GM10266 (cell line): ENCODE measurements around the gene WDR5.

Experiments used
- DNase-seq: peaks from one replicate; pipeline ENCODE4 v3.0.0; 2012; ENCODE audit errors: extremely low spot score
- TF ChIP-seq, protein P1 (sequence below): IDR thresholded peaks from 2 replicates; pipeline ENCODE4 v1.5.1; 2012; ENCODE audit warnings: mild to moderate bottlenecking, low read depth; ENCODE audit not compliant: control insufficient read depth, insufficient read depth; ENCODE audit errors: missing control alignments

The WDR5 gene

DNA sequence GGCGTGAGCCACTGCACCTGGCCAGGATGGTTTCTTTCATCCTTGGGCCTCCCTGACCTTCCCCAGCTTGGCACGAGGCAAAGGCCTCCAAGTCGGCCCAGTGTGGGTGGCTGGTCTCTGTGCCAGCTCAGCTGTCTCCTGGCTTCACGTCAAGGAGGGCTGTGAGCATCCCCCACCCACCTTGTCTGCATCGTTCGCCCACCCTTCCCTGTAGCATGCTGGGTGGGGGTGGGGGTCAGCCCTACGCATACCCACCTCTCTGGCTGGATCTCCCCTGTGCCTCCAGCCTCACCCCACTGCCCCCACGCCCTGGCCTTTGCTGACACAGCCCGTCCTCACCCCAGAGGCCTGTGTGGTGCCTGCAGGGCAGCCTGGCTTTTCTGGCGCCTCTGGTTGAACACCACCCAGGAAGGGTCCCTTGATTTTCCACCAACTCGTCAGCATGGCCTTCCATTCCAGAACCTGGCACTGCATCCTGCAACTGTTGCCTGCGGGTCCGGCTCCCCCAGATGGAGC lies 8.8 kb upstream of the WDR5 start:
- TF ChIP-seq, protein P1, sequence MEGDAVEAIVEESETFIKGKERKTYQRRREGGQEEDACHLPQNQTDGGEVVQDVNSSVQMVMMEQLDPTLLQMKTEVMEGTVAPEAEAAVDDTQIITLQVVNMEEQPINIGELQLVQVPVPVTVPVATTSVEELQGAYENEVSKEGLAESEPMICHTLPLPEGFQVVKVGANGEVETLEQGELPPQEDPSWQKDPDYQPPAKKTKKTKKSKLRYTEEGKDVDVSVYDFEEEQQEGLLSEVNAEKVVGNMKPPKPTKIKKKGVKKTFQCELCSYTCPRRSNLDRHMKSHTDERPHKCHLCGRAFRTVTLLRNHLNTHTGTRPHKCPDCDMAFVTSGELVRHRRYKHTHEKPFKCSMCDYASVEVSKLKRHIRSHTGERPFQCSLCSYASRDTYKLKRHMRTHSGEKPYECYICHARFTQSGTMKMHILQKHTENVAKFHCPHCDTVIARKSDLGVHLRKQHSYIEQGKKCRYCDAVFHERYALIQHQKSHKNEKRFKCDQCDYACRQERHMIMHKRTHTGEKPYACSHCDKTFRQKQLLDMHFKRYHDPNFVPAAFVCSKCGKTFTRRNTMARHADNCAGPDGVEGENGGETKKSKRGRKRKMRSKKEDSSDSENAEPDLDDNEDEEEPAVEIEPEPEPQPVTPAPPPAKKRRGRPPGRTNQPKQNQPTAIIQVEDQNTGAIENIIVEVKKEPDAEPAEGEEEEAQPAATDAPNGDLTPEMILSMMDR, result no peak
- DNase-seq, result no peak

GRCh38 chr9:134127616-134128015 lies 8.3 kb upstream of the WDR5 start:
- DNase-seq, result no peak
- TF ChIP-seq, protein P1, result no peak

DNA sequence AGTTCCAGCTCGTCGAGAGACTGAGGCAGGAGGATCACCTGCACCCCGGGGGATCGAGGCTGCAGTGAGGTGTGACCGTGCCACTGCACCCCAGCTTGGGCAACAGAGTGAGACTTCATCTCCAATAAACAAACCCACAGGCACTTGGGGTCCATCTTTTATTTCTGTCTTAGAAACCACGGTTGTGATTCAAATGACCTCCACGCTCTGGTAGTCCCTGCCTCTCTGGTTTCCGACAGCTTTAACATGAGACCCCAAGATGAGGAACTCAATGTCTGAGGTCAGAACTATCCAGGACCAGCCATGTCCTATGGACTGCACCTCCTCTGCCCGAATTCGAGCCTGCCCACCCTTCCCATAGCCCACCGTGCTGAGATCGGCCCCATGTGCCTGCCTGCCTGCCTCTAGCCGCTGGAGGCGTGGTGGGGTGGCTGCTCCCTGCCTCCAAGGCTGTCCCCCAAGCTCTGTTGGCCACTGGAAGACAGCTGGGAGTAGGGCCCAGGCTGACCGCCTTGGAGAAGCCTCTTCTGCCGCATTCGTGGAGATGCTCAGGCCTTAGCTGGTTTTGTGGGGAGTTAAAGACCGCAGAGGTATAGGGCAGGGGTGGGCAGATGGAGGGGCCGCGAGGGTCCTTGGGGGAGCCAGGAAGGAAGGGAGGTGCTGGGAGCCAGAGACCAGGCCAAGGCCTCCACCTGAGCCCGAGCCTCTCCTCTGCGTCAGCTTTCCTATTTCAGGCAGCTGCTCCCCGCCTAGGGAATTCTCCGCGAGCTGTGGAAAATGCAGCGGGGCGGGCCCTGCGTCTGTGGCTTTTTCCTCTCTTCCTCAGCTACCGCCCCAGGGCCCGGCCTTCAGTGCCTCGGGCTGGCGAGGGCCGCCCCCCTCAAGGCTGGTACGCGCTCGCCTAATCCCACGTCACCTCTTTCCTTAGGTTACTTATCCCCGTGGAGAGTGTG lies 6.9 kb upstream of the WDR5 start:
- TF ChIP-seq, protein P1, result no peak

GRCh38 chr9:134130503-134131375 lies 5.1 kb upstream of the WDR5 start:
- TF ChIP-seq, protein P1, result no peak
- DNase-seq, result no peak

More for the DNA sequence above, 6.9 kb upstream of the WDR5 start:
- no peak for DNase-seq

DNA sequence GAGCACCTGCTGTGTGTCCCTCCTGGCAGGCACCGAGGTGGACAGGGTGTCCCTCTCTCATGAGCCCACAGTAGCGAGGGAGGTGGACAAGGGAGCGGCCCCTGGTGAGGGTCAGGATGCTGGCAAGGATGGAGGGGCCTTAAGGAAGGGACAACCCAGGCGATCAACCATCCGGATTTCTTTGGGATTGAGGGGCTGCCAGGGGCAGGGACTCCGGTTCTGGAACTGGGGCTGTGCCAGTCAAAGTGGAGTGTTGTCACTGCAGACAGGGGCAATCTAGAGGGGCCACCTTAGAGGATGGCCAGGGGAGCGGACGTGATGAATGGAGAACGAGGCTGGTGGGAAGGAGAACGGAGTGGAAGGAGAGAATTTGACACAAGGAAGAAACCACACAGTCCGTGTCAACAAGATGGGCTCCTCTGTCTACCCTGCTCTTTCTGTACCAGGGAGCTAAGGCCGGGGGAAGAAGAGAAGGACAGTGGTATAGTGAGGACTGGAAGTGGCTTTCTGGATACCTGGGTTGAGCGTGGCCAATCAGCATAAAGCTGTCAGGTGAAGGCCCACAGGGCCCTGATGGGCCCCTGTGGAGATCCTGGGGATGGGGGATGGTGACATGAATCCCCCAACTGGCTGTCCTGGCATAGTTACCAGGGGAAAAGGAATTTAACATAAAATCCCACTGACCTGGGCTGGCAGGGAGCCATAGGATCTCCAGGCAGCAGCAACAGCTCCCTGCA lies 4.2 kb upstream of the WDR5 start:
- no peak for DNase-seq
- TF ChIP-seq, protein P1, result no peak

- TF ChIP-seq, protein P1, result no peak
- no peak for DNase-seq
Observed at GRCh38 chr9:134132208-134132870, 3.5 kb upstream of the WDR5 start.
